ENCODE data around the gene NUP98. TPM values are rescaled to one million over a fixed set of nuclear protein-coding genes. Genes with fewer than 3 reads are reported as not detected.

NUP98 gene
- total RNA-seq, 4 donors from 2014 or later, result 55.1 to 189 (median 123) TPM

DNA sequence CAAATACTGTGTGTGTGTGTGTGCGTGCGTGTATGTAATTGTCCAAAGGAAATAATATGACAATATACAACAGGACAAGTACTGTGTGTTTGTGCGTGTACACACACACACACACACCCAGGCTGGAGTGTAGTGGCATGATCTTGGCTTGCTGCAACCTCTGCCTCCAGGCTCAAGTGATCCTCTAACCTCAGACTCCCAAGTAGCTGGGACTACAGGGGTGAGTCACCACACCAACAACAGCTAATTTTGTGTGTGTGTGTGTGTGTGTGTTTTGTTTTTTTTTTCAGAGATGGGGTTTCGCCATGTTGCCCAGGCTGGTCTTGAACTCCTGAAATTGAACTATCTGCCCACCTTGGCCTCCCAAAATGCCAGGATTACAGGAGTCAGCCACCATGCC, 61.5 kb downstream of the NUP98 start:
- H3K4me1 ChIP-seq, result no peaks in the 10 kb centered on the region
- no peak overlapping the region for H3K27ac ChIP-seq
- H3K9me3 ChIP-seq, result no peaks in the 10 kb centered on the region
- no peaks in the 10 kb centered on the region for H3K36me3 ChIP-seq
- no peak overlapping the region for H3K4me3 ChIP-seq
- TF ChIP-seq, protein P1, sequence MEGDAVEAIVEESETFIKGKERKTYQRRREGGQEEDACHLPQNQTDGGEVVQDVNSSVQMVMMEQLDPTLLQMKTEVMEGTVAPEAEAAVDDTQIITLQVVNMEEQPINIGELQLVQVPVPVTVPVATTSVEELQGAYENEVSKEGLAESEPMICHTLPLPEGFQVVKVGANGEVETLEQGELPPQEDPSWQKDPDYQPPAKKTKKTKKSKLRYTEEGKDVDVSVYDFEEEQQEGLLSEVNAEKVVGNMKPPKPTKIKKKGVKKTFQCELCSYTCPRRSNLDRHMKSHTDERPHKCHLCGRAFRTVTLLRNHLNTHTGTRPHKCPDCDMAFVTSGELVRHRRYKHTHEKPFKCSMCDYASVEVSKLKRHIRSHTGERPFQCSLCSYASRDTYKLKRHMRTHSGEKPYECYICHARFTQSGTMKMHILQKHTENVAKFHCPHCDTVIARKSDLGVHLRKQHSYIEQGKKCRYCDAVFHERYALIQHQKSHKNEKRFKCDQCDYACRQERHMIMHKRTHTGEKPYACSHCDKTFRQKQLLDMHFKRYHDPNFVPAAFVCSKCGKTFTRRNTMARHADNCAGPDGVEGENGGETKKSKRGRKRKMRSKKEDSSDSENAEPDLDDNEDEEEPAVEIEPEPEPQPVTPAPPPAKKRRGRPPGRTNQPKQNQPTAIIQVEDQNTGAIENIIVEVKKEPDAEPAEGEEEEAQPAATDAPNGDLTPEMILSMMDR (IDR thresholded peaks at IDR 0.05), result no peak
- TF ChIP-seq POLR2A (IDR thresholded peaks at IDR 0.05), result no peak
- intact Hi-C loops (cut with DNase I; ENCODE audit: low total_unique reads), result no loop called here
- no peaks in the 10 kb centered on the region for H3K27me3 ChIP-seq
- no peak for DNase-seq

DNA sequence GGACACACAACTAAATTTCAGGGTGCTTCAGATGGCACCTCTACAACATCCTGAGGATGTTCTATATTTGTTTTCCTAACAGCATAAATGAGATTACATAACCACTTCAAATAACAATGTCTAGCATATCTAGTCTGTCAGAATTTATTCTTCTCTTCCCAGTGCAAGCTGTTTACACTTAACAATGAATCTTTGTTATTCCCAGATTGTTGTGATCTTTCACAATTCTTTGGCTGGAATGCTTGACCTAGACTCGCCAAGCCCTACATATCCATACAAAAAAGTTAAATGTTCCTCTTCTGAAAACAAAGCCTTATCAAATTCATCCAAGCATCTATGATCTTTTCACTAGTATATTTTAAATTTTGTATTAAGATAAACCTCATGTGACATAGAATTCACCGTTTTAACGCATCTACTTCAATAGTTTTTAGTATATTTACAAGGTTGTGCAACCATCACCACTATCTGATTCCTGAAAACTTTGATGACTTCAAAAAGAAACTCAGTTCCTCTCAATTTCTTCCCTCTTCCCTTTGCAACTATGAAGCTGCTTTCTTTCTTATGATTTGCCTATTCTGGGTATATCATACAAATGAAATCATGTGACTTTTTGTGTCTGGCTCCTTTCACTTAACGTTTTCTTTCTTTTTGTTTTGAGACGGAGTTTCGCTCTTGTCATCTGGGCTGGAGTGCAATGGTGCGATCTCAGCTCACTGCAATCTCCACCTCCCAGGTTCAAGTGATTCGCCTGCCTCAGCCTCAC, 64.5 kb downstream of the NUP98 start:
- intact Hi-C loops (cut with DNase I; ENCODE audit: low total_unique reads), result no loop called here
- no peak overlapping the region for H3K27ac ChIP-seq
- H3K36me3 ChIP-seq, result no peaks in the 10 kb centered on the region
- no peaks in the 10 kb centered on the region for H3K27me3 ChIP-seq
- no peaks in the 10 kb centered on the region for H3K9me3 ChIP-seq
- H3K4me1 ChIP-seq, result no peaks in the 10 kb centered on the region
- TF ChIP-seq, protein P1 (IDR thresholded peaks at IDR 0.05), result no peak
- TF ChIP-seq POLR2A (IDR thresholded peaks at IDR 0.05), result no peak
- DNase-seq, result no peak
- no peak overlapping the region for H3K4me3 ChIP-seq

DNA sequence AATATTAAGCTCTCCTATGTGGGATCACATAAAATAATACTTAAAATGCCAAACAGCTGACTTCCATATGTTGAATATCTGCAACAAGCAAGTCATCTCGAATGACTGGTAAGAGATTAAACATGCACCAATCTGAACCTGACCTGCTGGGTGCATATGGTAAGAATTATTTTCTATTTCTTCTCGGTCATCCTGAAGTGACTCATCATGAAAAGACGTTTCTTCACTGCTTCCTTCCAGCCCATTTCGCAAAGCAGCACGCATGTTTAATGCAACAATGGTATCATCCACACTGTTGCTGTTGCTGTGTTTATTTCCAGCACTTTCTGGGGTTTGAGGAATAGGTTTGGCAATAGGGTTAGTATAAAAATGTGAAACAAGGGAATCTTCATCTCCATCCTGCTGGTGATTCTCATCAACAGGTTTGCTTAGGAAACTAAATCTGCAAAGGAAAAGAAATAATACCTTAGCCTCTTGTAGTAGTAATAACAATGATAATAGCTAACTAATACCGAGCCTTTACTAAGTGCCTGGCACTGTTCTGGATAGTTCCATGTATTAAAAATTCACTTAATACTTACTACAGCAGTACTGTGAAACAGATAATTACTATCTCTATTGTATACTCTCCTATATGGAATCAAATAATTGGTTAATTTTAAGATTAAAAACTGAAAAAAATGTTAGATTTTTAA, 74.2 kb downstream of the NUP98 start:
- no peaks in the 10 kb centered on the region for H3K4me1 ChIP-seq
- TF ChIP-seq, protein P1 (IDR thresholded peaks at IDR 0.05), result no peak
- no peak for TF ChIP-seq POLR2A (IDR thresholded peaks at IDR 0.05)
- H3K4me3 ChIP-seq, result no peak overlapping the region
- no peaks in the 10 kb centered on the region for H3K36me3 ChIP-seq
- H3K27ac ChIP-seq, result peak overlapping the region; percentile 16
- DNase-seq, result peak in 1 of 2 donors; percentile 28
- intact Hi-C loops (cut with DNase I; ENCODE audit: low total_unique reads), result no loop called here
- H3K9me3 ChIP-seq, result peaks cover 0 to 5% of the 10 kb centered on the region in 2 donors
- no peaks in the 10 kb centered on the region for H3K27me3 ChIP-seq

DNA sequence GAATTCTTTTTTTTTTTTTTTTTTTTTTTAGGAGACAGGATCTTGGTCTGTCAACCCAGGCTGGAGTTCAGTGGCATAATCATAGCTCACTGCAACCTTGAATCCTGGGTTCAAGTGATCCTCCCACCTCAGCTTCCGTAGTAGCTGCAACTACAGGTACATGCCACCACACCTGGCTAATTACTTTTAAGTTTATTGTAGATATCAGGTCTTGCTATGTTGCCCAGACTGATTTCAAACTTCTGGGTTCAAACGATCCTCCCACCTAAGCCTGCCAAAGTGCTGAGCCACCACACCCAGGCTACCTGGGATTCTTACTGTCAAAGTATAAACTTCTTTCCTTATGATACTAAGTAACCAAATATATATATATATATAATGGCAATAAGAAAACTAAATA, 75.3 kb downstream of the NUP98 start:
- Histone ChIP-seq H3K9me3 (peaks cover 0 to 5% of the 10 kb centered on the region in 2 donors), H3K4me1 (no peaks in the 10 kb centered on the region), H3K27me3 (no peaks in the 10 kb centered on the region), H3K4me3 (no peak overlapping the region), H3K27ac (no peak overlapping the region), H3K36me3 (no peaks in the 10 kb centered on the region)
- DNase-seq, result no peak
- intact Hi-C loops (cut with DNase I; ENCODE audit: low total_unique reads), result no loop called here
- TF ChIP-seq, protein P1 (IDR thresholded peaks at IDR 0.05), result no peak
- no peak for TF ChIP-seq POLR2A (IDR thresholded peaks at IDR 0.05)

DNA sequence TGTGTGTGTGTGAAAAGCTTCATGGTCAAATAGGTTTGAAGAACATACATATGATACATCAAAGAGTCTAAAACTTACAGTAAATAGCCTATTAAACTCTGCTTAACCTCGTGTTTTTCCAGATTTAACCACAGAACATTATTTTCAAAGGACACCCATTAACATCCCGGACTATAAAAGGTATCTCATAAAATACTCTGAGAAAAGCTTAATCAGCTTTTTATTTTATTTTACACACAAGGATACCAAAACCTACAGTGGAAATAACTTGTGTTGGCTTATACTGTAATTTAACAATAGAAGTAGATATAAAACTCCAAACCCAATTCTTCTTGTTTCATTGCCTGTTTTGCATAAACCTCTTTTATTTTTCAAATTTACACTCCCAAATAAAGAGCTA, 76.4 kb downstream of the NUP98 start:
- TF ChIP-seq, protein P1 (IDR thresholded peaks at IDR 0.05), result no peak
- TF ChIP-seq POLR2A (IDR thresholded peaks at IDR 0.05), result no peak
- intact Hi-C loops (cut with DNase I; ENCODE audit: low total_unique reads), result no loop called here
- H3K27me3 ChIP-seq, result no peaks in the 10 kb centered on the region
- H3K36me3 ChIP-seq, result no peaks in the 10 kb centered on the region
- peaks cover 0 to 5% of the 10 kb centered on the region in 2 donors for H3K9me3 ChIP-seq
- no peak for DNase-seq
- no peak overlapping the region for H3K4me3 ChIP-seq
- no peak overlapping the region for H3K27ac ChIP-seq
- no peaks in the 10 kb centered on the region for H3K4me1 ChIP-seq

Measured in uterus (tissue), 4 donors.